ENCODE results near the gene UXS1. TPM values are rescaled to one million over a fixed set of nuclear protein-coding genes. Genes with fewer than 3 reads are reported as not detected.
A peak's percentile ranks its signal among the peaks of the same experiment; 100 is the strongest.
"Not testable (repeated sequence)": the region's sequence is repeated elsewhere in the genome, so short reads cannot be mapped to it uniquely, and the experiment has no call there.

The UXS1 gene
- total RNA-seq, 1 donor from 2014 or later: 60.7 TPM

GRCh38 chr2:106138543-106139237 lies 55.4 kb downstream of the UXS1 start:
- H3K9me3 Mint-ChIP-seq (ENCODE audit: low read depth): no peaks in the 10 kb centered on the region
- no peaks in the 10 kb centered on the region for H3K27me3 Mint-ChIP-seq
- peaks cover 28% of the 10 kb centered on the region for H3K4me1 Mint-ChIP-seq (ENCODE audit: low read depth)
- TF ChIP-seq CTCF (IDR thresholded peaks at IDR 0.05; ENCODE audit: unreplicated experiment): no peak
- no peak overlapping the region for H3K4me3 Mint-ChIP-seq (ENCODE audit: low read depth)
- H3K27ac Mint-ChIP-seq: peak overlapping the region; percentile 85
- H3K36me3 Mint-ChIP-seq (ENCODE audit: insufficient read depth): peaks cover 15% of the 10 kb centered on the region
- DNase-seq (ENCODE audit: low spot score, unreplicated experiment): no peak

- Mint-ChIP-seq H3K4me1 (ENCODE audit: low read depth) (peaks cover 28% of the 10 kb centered on the region), H3K27me3 (no peaks in the 10 kb centered on the region), H3K4me3 (ENCODE audit: low read depth) (no peak overlapping the region), H3K36me3 (ENCODE audit: insufficient read depth) (peaks cover 14% of the 10 kb centered on the region), H3K27ac (peak overlapping the region; percentile 85), H3K9me3 (ENCODE audit: low read depth) (no peaks in the 10 kb centered on the region)
- DNase-seq (ENCODE audit: low spot score, unreplicated experiment): no peak
- no peak for TF ChIP-seq CTCF (IDR thresholded peaks at IDR 0.05; ENCODE audit: unreplicated experiment)
Measured at GRCh38 chr2:106137731-106138521, 56.2 kb downstream of the UXS1 start.

- not testable (repeated sequence) for H3K27ac Mint-ChIP-seq; H3K4me1 Mint-ChIP-seq (ENCODE audit: low read depth); DNase-seq (ENCODE audit: low spot score, unreplicated experiment); H3K9me3 Mint-ChIP-seq (ENCODE audit: low read depth); H3K27me3 Mint-ChIP-seq
- H3K4me3 Mint-ChIP-seq (ENCODE audit: low read depth): peak overlapping the region; percentile 72
- H3K36me3 Mint-ChIP-seq (ENCODE audit: insufficient read depth): peaks cover 20% of the 10 kb centered on the region
Measured at GRCh38 chr2:106131192-106131591, 62.9 kb downstream of the UXS1 start.

- H3K9me3 Mint-ChIP-seq (ENCODE audit: low read depth): peaks cover 4% of the 10 kb centered on the region
- no peak for DNase-seq (ENCODE audit: low spot score, unreplicated experiment)
- H3K36me3 Mint-ChIP-seq (ENCODE audit: insufficient read depth): peaks cover 20% of the 10 kb centered on the region
- peak overlapping the region; percentile 85 for H3K27ac Mint-ChIP-seq
- H3K4me1 Mint-ChIP-seq (ENCODE audit: low read depth): peaks cover 6% of the 10 kb centered on the region
- no peak for TF ChIP-seq CTCF (IDR thresholded peaks at IDR 0.05; ENCODE audit: unreplicated experiment)
- H3K27me3 Mint-ChIP-seq: no peaks in the 10 kb centered on the region
- peak overlapping the region; percentile 72 for H3K4me3 Mint-ChIP-seq (ENCODE audit: low read depth)
Measured at GRCh38 chr2:106130251-106130998, 63.7 kb downstream of the UXS1 start.

GRCh38 chr2:106129592-106129991 lies 64.5 kb downstream of the UXS1 start:
- peaks cover 22% of the 10 kb centered on the region for H3K36me3 Mint-ChIP-seq (ENCODE audit: insufficient read depth)
- H3K4me1 Mint-ChIP-seq (ENCODE audit: low read depth): peaks cover 12% of the 10 kb centered on the region
- peaks cover 4% of the 10 kb centered on the region for H3K9me3 Mint-ChIP-seq (ENCODE audit: low read depth)
- no peak for TF ChIP-seq CTCF (IDR thresholded peaks at IDR 0.05; ENCODE audit: unreplicated experiment)
- DNase-seq (ENCODE audit: low spot score, unreplicated experiment): no peak
- H3K27ac Mint-ChIP-seq: no peak overlapping the region
- no peaks in the 10 kb centered on the region for H3K27me3 Mint-ChIP-seq
- H3K4me3 Mint-ChIP-seq (ENCODE audit: low read depth): no peak overlapping the region

Measured in progenitor cell of endocrine pancreas (in vitro differentiated cells).